Activated CD4-positive, alpha-beta T cell treated with anti-CD3 and anti-CD28 coated beads, Interleukin-2, amount 10 ng/mL, durations not matched to agents 24 days and 14 days (primary cell): ENCODE results near the gene IRX4. TPM values are rescaled to one million over a fixed set of nuclear protein-coding genes. Genes with fewer than 3 reads are reported as not detected.

Experiments
- DNase-seq: peaks from one replicate; pipeline ENCODE4 v3.0.0; 2022
- H3K27ac Mint-ChIP-seq: one replicate; pipeline ENCODE4 v1.8.0; 2022; ENCODE audit warnings: mild to moderate bottlenecking, mixed read lengths
- H3K27me3 Mint-ChIP-seq: one replicate; pipeline ENCODE4 v1.8.0; 2022; ENCODE audit warnings: mixed read lengths
- H3K36me3 Mint-ChIP-seq: one replicate; pipeline ENCODE4 v1.8.0; 2022; ENCODE audit warnings: low read depth, mild to moderate bottlenecking, mixed read lengths
- H3K4me1 Mint-ChIP-seq: one replicate; pipeline ENCODE4 v1.8.0; 2021; ENCODE audit warnings: mixed read lengths
- H3K4me3 Mint-ChIP-seq: one replicate; pipeline ENCODE4 v1.8.0; 2022; ENCODE audit warnings: mild to moderate bottlenecking, moderate library complexity, mixed read lengths
- H3K9me3 Mint-ChIP-seq: one replicate; pipeline ENCODE4 v1.8.0; 2021; ENCODE audit warnings: mixed read lengths
- intact Hi-C: fragments of 100-400 bp; cut with micrococcal nuclease; formaldehyde crosslinking; loops from one replicate; pipeline ENCODE4 v1.15.1; 2023
- total RNA-seq: library from RNA; stranded (reverse); gene quantifications from 2 replicates; pipeline ENCODE4 v1.2.3, GENCODE V29; 2022

IRX4 gene
- total RNA-seq, 1 donor from 2014 or later, result not detected

GRCh38 chr5:1919209-1919566 lies 36.5 kb upstream of the IRX4 start:
- no peak for DNase-seq
- H3K9me3 Mint-ChIP-seq, result no peaks in the 10 kb centered on the region
- intact Hi-C loops, result no loop called here
- H3K36me3 Mint-ChIP-seq, result no peaks in the 10 kb centered on the region
- no peak overlapping the region for H3K27ac Mint-ChIP-seq
- no peak overlapping the region for H3K4me3 Mint-ChIP-seq
- H3K27me3 Mint-ChIP-seq, result no peaks in the 10 kb centered on the region
- H3K4me1 Mint-ChIP-seq, result no peaks in the 10 kb centered on the region

DNA sequence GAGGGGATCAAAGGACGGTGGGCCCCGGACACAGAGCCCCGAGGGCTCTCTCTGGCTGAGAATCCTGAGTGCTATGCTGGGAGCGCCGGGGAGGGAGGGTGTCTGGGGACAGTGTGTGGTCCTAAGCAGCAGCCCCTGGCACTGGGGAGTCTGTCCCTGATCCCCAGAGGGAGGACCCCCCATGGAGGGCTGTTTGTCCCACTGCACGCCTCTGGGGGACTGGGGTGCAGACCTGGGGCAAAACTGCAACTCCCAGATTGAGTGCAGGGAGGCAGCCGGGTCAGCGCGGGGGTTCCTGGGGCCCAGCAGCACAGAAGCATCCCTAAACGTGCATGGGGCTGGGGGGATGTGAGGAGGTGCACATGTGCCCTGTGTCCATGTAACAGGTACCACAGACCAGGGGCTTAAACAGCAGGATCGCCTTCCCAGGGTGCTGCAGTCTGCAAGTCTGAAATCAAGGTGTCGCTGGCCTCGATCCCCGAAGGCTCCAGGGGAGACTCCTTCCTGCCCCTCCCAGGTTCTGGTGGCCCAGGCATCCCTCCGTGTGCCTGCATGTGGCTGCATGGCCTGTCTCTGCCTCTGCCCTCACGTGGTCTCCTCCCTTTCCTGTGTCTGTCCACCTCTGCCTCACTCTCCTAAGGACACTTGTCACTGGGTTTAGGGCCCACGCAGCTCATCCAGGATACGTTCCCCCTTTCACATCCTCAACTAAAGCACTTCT lies 35.9 kb upstream of the IRX4 start:
- Mint-ChIP-seq H3K27me3 (no peaks in the 10 kb centered on the region), H3K27ac (no peak overlapping the region), H3K9me3 (no peaks in the 10 kb centered on the region), H3K36me3 (no peaks in the 10 kb centered on the region), H3K4me3 (no peak overlapping the region), H3K4me1 (no peaks in the 10 kb centered on the region)
- DNase-seq, result no peak
- intact Hi-C loops, result no loop called here

GRCh38 chr5:1917830-1918487 lies 35.2 kb upstream of the IRX4 start:
- Mint-ChIP-seq H3K4me3 (no peak overlapping the region), H3K9me3 (no peaks in the 10 kb centered on the region), H3K27ac (no peak overlapping the region), H3K27me3 (no peaks in the 10 kb centered on the region), H3K36me3 (no peaks in the 10 kb centered on the region), H3K4me1 (no peaks in the 10 kb centered on the region)
- DNase-seq, result no peak
- intact Hi-C loops, result no loop called here

- H3K36me3 Mint-ChIP-seq, result no peaks in the 10 kb centered on the region
- H3K4me3 Mint-ChIP-seq, result no peak overlapping the region
- no peaks in the 10 kb centered on the region for H3K4me1 Mint-ChIP-seq
- no peaks in the 10 kb centered on the region for H3K9me3 Mint-ChIP-seq
- H3K27ac Mint-ChIP-seq, result no peak overlapping the region
- H3K27me3 Mint-ChIP-seq, result no peaks in the 10 kb centered on the region
- DNase-seq, result no peak
- intact Hi-C loops, result no loop called here
Observed at GRCh38 chr5:1916041-1917001, 33.6 kb upstream of the IRX4 start.

- H3K9me3 Mint-ChIP-seq, result no peaks in the 10 kb centered on the region
- no peak for DNase-seq
- H3K4me3 Mint-ChIP-seq, result no peak overlapping the region
- H3K27ac Mint-ChIP-seq, result no peak overlapping the region
- no peaks in the 10 kb centered on the region for H3K4me1 Mint-ChIP-seq
- no peaks in the 10 kb centered on the region for H3K27me3 Mint-ChIP-seq
- intact Hi-C loops, result no loop called here
- no peaks in the 10 kb centered on the region for H3K36me3 Mint-ChIP-seq
Observed at GRCh38 chr5:1915316-1915715, 32.6 kb upstream of the IRX4 start.

- intact Hi-C loops, result no loop called here
- no peaks in the 10 kb centered on the region for H3K4me1 Mint-ChIP-seq
- no peaks in the 10 kb centered on the region for H3K36me3 Mint-ChIP-seq
- no peaks in the 10 kb centered on the region for H3K9me3 Mint-ChIP-seq
- H3K4me3 Mint-ChIP-seq, result no peak overlapping the region
- no peak overlapping the region for H3K27ac Mint-ChIP-seq
- DNase-seq, result no peak
- no peaks in the 10 kb centered on the region for H3K27me3 Mint-ChIP-seq
Observed at GRCh38 chr5:1914471-1914870, 31.7 kb upstream of the IRX4 start.

- H3K9me3 Mint-ChIP-seq, result no peaks in the 10 kb centered on the region
- DNase-seq, result no peak
Observed at GRCh38 chr5:1913578-1913977, 30.9 kb upstream of the IRX4 start.

DNA sequence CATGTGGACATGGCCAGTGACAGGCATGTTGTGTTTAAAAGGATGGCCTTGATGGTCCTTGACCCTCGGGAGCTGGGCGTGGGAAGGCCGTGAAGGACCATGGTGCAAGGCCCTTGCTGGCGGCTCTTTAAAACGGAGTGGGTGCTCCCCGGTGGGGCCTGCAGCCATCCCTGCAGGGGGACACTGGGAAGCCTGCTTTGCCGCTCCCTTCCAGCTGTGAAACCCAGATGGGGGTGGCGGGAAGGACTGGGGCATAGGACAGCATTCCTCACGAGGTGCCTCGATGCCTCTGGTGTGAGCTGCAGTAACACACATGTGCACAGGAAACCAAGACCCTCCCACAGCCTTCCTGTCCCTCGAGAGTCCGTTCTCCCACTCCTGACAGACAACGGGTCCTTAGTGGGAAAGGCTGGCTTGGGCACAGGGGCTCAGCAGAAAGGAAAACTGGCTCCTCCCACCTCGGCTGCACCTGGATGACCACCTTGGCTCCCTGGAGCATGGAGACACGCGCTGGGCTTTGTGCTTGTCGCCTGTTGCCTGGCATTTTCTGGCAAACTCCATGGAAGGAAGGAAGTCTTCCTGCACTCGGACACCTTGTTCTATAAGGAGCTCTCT lies 30.3 kb upstream of the IRX4 start:
- H3K27me3 Mint-ChIP-seq, result no peaks in the 10 kb centered on the region
- no peak overlapping the region for H3K27ac Mint-ChIP-seq
- no peaks in the 10 kb centered on the region for H3K9me3 Mint-ChIP-seq
- intact Hi-C loops, result no loop called here
- H3K4me3 Mint-ChIP-seq, result no peak overlapping the region
- DNase-seq, result no peak
- no peaks in the 10 kb centered on the region for H3K4me1 Mint-ChIP-seq
- H3K36me3 Mint-ChIP-seq, result no peaks in the 10 kb centered on the region

More at GRCh38 chr5:1913578-1913977, 30.9 kb upstream of the IRX4 start:
- intact Hi-C loops, result no loop called here
- Mint-ChIP-seq H3K27me3 (no peaks in the 10 kb centered on the region), H3K4me1 (no peaks in the 10 kb centered on the region), H3K36me3 (no peaks in the 10 kb centered on the region), H3K4me3 (no peak overlapping the region), H3K27ac (no peak overlapping the region)

- Mint-ChIP-seq H3K36me3 (no peaks in the 10 kb centered on the region), H3K27me3 (no peaks in the 10 kb centered on the region), H3K27ac (no peak overlapping the region), H3K9me3 (no peaks in the 10 kb centered on the region), H3K4me3 (no peak overlapping the region), H3K4me1 (no peaks in the 10 kb centered on the region)
- DNase-seq, result no peak
- intact Hi-C loops, result no loop called here
Observed at GRCh38 chr5:1911773-1912235, 29.1 kb upstream of the IRX4 start.

GRCh38 chr5:1910861-1911772 lies 28.4 kb upstream of the IRX4 start:
- no peak overlapping the region for H3K27ac Mint-ChIP-seq
- H3K36me3 Mint-ChIP-seq, result no peaks in the 10 kb centered on the region
- no peaks in the 10 kb centered on the region for H3K9me3 Mint-ChIP-seq
- no peaks in the 10 kb centered on the region for H3K4me1 Mint-ChIP-seq
- no peaks in the 10 kb centered on the region for H3K27me3 Mint-ChIP-seq
- intact Hi-C loops, result no loop called here
- no peak for DNase-seq
- H3K4me3 Mint-ChIP-seq, result no peak overlapping the region

GRCh38 chr5:1910081-1910760 lies 27.5 kb upstream of the IRX4 start:
- no peak for DNase-seq
- Mint-ChIP-seq H3K27me3 (peaks cover 4% of the 10 kb centered on the region), H3K4me1 (no peaks in the 10 kb centered on the region), H3K27ac (no peak overlapping the region), H3K4me3 (no peak overlapping the region), H3K9me3 (no peaks in the 10 kb centered on the region), H3K36me3 (peaks cover 2% of the 10 kb centered on the region)
- intact Hi-C loops, result no loop called here

GRCh38 chr5:1909346-1909985 lies 26.7 kb upstream of the IRX4 start:
- Mint-ChIP-seq H3K36me3 (peaks cover 2% of the 10 kb centered on the region), H3K9me3 (no peaks in the 10 kb centered on the region), H3K27me3 (peaks cover 4% of the 10 kb centered on the region), H3K4me3 (no peak overlapping the region), H3K27ac (no peak overlapping the region), H3K4me1 (no peaks in the 10 kb centered on the region)
- intact Hi-C loops, result no loop called here
- DNase-seq, result no peak
